Measurements from ENCODE around the gene DDIT4.
"Not testable (repeated sequence)": the region's sequence is repeated elsewhere in the genome, so short reads cannot be mapped to it uniquely, and the experiment has no call there.

Gene DDIT4, protein sequence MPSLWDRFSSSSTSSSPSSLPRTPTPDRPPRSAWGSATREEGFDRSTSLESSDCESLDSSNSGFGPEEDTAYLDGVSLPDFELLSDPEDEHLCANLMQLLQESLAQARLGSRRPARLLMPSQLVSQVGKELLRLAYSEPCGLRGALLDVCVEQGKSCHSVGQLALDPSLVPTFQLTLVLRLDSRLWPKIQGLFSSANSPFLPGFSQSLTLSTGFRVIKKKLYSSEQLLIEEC

DNA sequence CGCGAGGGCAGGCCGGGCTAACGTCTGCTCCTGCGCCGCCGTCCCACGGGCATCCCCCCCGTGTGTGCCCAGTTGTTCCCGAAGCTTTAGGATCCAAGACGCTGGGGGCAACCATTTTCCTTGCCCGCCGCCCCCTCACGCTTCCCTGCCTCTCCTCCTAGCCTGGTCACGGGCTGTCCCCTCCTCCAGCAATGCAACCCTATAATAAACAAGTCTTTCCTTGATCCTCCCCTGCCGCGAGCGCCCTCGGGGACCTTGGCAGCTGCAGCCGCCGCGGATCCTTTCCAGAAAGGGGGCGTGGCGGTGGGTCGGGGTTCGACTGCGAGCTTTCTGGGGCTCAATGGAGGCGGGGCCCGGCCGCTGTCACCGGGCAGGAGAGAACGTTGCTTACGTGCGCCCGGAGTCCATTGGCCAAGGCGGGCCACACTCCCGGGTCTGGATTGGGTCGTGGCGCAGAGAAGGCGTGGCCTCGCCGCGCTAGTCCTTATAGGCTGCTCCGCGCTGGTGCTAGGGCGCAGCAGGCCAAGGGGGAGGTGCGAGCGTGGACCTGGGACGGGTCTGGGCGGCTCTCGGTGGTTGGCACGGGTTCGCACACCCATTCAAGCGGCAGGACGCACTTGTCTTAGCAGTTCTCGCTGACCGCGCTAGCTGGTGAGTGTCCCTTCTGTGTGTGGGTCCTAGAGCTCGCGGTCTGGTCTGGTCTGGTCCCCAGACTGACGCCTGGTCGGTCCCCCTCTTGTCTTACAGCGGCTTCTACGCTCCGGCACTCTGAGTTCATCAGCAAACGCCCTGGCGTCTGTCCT lies at the start of gene DDIT4:
Gene DDIT4 (plus strand): TSS at position 515 of the 803 bp plus-strand sequence. CDS start 293 bp downstream, outside the sequence.
- DNase-seq: peak; percentile 76

DNA sequence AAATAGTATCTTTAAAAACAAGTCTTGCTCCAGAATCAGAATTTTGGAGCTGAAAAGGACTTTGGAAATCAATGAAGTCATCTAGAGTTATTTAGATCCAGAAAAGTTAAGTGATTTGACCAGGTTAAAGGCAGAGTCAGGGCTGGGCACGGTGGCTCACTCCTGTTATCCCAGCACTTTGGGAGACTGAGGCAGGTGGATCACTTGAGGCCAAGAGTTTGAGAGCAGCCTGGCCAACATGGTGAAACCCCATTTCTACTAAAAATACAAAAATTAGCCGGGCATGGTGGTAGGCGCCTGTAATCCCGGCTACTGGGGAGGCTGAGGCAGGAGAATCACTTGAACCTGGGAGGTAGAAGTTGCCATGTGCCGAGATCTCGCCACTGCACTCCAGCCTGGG lies 49.5 kb upstream of the DDIT4 start:
- DNase-seq: not testable (repeated sequence)

DNA sequence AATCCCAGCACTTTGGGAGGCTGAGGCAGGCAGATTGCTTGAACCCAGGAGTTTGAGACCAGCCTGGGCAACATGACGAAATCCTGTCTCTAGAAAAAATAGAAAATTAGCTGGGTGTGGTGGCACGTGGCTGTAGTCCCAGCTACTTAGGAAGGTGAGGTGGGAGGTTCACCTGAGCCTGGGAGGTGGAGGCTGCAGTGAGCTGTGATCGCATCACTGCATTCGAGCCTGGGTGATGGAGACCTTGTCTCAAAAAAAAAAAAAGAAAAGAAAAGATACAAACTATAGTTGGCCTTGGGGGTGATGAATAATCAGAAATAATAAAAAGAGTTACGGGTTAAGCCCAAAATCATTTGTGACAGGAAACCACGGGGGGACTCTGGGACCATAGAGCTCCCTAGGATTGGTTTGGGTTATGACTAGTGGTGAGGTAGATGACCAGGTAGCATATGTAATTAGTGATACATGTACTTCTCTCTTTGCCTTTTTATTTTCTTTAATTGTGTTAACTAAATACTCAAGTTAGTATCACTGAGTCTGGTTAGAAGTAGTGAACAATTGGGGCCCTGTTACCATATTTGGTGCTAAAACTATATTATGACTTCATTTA lies 47.2 kb upstream of the DDIT4 start:
- DNase-seq: no peak

DNA sequence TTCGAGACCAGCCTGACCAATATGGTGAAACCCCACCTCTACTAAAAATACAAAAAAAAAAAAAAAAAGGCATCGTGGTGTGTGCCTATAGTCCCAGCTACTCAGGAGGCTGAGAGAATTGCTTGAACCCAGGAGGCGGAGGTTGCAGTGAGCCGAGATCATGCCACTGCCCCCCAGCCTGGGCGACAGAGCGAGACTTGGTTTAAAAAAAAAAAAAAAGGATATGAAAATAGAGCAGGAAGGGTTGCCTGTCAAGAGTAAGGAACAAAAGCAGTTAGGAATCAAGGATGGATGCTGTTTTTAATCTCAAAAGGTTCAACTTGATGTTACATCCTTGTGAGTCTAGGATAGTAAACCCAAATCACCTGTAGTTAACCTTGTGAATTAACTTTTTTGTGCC lies 45.9 kb upstream of the DDIT4 start:
- no peak for DNase-seq

DNA sequence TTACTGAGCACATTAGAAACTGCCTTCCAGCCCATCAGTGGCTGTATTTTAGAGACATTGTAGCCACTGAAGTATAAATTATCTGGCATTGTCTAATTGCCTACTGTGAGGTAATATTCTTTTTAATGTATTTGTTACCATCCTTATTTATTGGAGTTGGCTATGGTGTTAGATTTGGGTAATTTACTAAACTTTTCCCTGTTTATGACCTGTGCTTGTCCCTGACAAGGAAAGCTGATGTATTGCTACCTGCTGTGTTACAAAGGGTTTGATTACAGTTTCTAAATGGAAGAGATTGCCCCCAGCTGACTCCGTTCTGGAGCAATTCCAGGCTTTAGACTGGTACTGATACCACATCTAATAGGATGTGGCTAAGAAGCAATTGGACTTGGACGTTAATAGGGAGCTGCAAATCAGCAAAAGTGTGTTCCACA lies 45.4 kb upstream of the DDIT4 start:
- no peak for DNase-seq

DNA sequence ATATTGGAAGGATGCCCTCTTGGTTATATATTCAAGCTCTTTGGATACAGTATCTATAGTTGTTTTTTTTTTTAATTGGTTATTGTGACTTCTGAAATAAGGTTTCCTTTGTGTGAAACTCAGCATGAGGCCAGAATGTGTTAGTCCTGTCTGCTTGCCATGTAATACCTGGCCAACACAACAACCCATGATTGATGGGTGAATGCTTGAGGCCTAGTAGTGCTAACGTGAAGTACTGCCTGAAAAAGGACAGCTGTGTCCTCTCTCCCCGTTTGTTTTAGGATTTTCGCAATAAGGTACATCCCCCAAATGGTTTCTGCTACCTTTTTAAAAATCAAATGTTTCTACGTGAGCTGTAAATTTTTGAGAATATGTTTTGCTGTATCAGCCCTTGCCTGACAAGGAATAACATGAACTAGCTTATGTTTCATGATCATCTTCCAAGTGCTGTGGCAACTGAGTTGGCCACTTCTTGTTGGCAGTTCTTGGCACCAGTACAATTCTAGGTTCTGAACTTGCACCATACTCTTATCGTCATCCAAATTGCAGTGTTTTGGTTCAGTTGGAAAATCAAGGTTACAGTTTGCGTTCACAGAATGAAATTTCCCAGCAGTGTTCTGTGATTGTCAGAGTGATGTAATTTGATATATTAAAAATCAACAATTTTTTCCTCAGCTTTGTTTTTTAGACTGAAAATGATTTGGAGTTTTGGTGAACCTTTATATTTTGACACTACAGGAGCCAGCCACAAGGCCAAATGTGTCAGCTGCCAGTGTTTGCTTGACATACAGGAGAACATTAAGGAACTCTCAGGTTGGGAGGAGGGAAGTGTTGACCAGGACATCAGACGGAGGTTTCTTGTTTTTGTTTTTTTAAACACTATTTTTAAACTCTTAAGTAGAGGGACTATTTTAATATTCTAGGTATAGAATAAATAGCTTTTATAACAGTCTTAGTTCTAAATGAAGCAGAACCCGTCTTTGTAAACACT lies 44.2 kb upstream of the DDIT4 start:
- DNase-seq: no peak

DNA sequence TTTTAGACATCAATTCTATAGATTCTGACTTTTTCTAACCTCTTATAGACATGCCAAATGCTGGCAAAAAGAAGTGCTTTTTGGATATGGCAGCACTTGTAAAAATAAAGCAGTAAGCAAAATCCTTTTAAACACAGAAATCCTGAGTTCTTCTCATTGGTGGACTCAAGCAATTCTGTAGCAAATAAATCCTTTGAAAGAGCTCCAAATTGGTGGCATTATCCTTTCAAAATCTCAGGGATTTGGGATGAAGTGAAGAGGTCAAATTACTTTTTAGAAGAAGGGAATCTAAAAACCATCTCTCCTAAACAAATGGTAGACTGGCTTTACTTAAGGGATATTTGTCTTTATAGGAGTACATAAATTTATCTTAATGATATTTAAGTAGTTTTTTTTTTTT lies 40.1 kb upstream of the DDIT4 start:
- DNase-seq: no peak

DNA sequence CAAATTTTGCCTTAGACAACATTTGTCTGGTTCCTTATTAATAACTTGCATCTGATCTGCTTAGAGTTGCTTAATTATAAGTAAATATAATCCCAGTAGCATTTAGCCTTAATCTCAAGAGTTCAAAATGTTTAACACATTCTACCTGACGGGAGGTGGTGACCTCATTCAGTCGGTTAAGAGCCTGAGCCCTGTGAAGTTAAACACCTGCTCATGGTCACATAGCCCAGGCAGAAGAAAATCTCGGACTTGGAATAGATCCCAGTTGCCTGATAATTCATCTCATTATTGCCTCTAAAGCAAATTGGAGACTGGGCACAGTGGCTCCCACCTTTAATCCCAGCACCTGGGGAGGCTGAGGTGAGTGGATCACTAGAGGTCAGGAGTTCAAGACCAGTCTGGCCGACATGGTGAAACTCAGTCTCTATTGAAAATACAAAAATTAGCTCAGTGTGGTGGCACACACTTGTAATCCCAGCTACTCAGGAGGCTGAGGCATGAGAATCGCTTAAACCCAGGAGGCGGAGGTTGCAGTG lies 39.1 kb upstream of the DDIT4 start:
- no peak for DNase-seq

DNA sequence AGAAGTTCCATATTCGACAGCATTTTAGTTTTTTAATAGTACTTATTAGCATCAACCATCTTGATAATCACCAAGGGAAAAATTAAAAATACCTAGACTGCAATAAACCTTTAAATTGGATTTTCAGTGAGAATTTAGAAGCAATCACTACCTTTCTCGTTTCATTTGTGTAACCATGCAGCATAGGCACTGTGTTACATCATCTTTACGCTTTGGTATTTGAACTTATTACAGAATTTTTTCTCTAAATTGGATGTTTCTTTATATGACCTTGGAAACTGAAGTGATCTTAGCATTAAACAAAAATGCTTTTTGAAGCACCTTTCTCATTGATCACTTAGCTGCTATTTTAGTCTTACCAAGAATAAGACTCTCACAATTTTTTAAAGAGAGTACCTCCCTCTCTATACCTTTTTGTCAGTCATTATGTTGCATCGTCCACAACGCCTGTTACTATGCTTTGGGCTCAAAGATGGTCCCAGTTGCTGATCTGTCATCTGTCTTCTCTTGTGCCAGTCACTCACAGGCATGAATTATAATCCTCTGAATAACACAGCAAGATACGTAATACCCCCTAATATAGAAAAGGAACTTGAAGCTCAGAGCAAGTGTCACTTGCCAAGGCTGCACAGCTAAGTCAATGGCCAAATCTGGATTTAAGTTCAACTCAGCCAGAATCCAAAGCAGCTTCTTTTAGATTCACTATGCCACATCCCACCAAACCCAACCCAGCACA lies 38.0 kb upstream of the DDIT4 start:
- no peak for DNase-seq

DNA sequence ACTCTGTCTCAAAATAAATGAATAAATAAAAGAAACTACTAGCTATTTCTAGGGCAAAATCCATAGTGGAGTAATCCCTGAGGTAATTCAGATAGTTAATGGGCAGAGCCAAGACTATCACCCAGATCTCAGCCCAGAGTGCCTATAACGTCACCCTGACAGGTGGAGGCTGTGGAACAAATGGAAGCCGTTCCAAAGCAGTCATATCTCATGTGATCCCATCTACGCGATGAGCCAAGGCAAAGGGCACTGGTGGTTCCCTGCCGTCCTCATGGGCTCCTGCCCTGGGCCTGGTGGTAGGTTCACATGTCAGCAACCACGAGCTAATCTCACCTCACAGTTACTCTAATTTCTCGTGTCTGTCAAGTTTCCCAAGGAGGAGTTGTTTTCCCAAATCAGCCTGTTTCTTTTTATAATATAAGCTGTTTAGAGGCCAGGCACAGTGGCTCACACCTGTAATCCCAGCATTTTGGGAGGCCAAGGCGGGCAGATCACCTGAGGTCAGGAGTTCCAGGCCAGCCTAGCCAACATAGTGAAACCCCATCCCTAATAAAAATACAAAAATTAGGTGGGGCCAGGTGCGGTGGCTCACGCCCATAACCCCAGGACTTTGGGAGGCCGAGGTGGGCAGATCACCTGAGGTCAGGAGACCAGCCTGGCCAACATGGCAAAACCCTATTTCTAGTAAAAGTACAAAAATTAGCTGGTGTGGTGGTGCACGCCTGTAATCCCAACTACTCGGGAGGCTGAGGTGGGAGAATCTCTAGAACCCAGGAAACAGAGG lies 35.1 kb upstream of the DDIT4 start:
- no peak for DNase-seq

DNA sequence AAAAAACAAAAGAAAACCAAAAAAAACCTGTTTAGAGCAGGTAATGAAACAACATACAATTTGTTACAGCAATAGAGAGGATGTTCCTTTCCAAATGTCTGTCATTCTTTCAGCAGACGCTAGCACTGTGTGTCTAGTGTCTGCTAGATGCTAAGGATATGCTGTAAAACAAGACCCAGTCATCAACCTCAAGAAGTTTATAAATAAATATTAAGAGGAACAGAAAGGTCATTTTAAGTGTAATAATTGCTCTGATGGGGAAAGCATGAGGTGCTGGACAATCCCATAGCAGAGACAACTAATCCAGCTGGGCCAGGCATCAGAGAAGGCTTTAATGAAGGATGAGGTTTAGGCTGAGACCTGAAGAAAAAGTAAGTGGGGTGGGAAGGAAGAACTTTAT lies 34.3 kb upstream of the DDIT4 start:
- no peak for DNase-seq

DNA sequence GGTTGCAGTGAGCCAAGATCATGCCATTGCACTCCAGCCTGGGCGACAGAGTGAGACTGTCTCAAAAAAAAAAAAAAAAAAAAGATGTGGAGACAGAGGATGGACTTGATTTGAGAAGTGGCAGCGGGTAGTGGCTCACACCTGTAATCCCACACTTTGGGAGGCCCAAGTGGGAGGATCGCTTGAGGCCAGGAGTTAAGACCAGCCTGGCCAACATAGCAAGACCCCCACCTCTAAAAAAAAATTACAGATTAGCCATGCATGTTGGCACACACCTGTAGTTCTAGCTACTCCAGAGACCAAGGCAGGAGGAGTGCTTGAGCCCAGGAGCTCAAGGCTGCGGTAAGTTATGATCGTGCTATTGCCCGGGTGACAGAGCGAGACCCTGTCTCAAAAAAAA lies 33.4 kb upstream of the DDIT4 start:
- DNase-seq: no peak

DNA sequence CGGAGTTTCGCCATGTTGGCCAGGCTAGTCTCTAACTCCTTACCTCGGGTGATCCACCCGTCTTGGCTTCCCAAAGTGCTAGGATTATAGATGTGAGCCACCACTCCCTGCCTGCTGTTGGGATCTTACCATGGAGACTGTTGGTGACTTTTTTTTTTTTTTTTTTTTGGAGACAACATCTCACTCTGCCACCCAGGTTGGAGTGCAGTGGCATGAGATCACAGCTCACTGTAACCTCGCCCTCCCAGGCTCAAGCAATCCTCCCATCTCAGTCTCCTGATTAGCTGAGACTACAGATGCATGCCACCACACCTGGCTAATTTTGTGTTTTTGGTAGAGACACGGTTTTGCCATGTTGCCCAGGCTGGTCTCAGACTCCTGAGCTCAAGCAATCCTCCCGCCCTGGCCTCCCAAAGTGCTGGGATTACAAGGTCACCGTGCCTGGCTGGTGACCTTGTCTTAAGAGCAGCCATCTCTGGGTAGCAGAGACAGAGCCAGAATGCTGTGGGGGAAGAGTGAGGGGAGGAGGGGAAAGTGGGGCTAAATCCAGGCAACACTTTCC lies 32.0 kb upstream of the DDIT4 start:
- no peak for DNase-seq

DNA sequence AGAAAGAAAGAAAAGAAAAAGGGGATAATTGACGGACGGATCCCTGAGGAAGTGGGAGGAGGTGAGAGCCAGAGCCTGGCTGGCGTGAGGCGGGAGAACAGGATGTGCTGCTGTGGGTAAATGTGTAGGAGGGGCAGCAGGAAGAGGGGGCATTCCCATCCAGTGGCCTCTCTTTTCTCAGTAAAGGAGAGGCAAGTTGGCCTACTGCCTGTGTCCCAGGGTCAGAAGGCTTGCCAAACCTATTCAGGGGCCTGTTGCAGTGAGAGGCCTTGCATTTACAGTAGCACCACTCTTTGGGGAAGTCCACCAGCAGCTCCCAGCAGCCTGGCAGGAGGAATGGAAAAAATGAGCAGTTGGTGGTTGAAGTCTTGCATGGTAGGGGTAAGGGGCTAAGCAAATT lies 31.0 kb upstream of the DDIT4 start:
- no peak for DNase-seq

DNA sequence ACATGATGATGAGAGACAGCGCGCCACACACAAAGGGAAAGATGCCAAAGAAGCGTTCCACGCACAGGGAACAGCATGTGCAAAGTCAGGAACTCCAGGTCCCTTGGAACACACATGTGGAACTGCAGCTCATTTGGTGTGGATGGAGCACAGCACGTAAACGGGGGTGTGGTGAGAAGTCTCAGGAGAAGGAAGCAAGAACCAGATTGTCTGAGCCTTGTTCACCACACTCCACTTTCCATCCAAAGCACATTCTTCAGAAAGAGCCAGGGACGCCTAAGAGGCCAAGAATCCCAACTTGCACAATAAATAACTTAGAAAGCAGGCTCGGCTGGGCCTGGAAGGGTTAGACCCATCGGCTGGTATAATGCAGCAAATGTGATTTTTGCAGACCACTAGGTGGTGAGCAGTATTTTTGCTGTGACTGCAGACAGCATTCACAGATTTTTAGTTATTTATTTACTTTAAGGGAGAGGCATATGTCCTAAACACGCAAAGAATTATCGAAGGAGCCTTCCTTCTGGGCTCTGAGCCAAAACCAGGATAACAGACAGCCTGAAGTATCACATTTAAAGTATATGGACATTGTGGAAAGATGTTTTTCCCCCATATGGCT lies 29.8 kb upstream of the DDIT4 start:
- DNase-seq: peak; percentile 29

DNA sequence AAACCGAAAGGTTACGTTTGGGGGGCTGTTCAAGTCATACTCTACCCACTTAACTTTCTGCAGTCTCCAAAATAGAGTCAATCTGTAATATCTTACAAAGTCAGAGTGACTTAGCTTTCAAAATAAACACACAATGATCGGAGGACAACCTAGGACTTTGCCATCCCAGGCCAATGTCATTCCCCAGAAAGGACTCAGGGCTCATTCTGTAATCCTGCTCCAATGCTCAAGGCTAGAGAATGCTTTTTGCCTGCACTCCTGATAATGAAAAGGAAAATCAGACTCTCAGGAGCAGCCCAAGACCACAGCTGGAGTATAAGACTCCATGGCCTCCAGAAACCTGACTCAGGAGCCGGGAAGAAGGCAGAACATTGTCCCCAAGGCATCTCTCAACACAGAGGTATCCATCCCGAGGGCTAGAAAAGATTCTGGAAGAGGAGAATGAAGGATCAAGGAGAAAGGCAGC lies 29.1 kb upstream of the DDIT4 start:
- no peak for DNase-seq

DNA sequence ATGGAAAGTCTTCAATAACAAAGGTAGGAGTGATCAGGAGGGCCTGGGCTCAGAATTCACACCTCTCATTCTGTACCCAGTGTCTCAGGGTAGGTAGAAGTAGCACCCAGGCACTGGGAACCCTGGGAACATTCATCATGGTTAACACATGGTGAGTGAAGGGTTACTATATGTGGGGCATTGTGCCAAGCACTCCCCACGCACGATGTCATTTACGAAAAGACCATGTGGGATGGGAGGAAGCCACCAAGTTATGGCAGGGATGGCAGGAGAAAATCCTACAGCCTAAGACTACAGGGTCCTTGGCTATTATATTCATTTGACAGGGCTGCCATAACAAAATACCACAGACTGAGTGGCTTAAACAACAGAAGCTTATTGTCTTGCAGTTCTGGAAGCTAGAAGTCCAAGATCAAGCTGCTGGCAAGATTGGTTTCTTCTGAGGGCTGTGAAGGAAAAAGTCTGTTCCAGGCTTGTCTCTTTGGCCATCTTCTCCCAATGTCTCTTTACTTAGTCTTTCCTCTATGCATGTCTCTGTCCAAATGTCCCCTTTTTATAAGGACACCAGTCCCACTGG lies 27.7 kb upstream of the DDIT4 start:
- DNase-seq: no peak

DNA sequence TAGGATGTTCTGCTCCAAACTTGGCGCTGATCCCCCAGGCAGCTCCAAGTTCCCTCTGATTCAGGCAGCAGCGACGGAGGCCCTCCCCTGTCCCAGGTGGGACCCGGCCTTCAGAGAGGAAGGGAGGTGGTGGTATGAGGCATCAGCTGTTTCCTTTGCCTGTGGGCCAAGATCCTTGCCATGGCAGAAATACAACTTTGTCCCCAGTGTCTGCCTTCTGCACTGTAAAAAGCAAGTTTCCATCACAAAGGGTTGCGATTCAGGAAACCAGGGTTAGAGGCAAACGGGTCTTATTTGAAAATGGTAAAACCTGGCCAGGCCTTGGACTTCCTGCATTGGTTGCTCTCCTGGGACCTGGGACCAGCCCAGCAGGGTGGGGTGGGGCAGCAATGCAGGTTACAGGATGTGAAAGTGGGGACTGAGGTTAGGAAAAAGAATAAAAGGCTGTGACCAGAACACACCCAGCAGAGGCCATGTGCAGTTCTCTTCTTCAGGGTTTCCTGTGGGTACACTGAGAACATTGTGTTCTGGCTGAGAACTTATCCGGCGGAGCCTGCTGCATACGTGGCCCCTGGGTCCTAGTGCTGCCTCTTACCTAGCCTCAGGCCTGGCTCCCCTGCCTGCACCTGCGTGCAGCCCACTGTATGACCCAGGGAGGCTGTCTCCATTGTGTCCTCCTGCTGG lies 25.1 kb upstream of the DDIT4 start:
- DNase-seq: no peak
